ENCODE data around the gene ESRP2.

Gene ESRP2

DNA sequence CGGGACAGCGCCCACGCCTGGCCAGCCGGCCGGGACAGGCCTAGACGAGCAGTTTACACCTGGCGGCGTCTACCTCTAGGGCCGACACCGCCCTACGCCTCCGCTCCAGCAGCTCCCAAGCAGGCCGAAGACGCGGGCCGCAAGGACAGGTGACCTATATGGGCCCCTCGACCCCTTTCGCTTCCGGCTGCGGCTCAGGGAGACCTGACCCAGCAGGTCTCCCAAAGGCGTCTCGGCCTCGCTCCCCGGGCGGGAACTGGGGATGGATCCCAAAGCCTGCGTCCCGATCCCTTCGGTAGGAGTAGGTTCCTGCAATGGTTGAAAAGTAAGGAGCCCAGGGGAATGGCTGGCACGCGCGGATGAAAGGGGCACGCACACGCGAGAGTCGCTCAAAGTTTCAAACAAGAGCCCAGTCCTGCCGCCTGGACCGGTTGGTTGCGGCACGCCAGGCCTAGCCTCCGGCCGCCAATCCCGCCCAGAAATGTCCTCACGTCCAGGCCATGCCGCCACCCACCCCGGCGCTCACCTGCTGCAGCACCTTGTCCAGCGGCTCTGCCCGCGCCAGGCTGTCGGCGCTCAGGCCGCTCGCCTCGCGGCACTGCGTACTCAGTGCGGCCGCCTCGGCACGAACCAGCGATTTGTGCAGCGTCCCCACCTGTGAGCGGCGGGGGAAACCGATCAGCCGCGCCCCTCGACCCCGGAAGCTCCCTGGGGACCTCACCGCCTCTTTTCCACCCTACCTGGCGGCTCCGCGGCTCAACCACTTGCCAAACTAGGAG lies 630 bp downstream of the ESRP2 start:
- Histone ChIP-seq H3K4me2 (ENCODE audit: low read depth, low read length) (no peak overlapping the region), H4K20me1 (ENCODE audit: insufficient read depth, low read length) (no peaks in the 10 kb centered on the region), H3K27me3 (replicated peaks; ENCODE audit: insufficient read depth, low read length) (no peaks in the 10 kb centered on the region), H3K9me3 (replicated peaks; ENCODE audit: insufficient read depth, low read length) (no peaks in the 10 kb centered on the region), H3K9me2 (replicated peaks; ENCODE audit: insufficient read depth, low read length) (no peaks in the 10 kb centered on the region), H3K79me2 (ENCODE audit: low read length) (no peaks in the 10 kb centered on the region), H2AFZ (ENCODE audit: low read length) (no peak overlapping the region), H3K36me3 (replicated peaks; ENCODE audit: insufficient read depth, low read length) (no peaks in the 10 kb centered on the region), H3K4me1 (ENCODE audit: low read length) (peaks cover 17% of the 10 kb centered on the region), H3K27ac (ENCODE audit: low read length) (no peak overlapping the region), H3K4me3 (ENCODE audit: low read length) (no peak overlapping the region), H3F3A (ENCODE audit: insufficient read depth, low read length) (peaks cover 9% of the 10 kb centered on the region), H3K9ac (ENCODE audit: low read length) (no peak overlapping the region)
- DNase-seq = no peak
- TF ChIP-seq, protein P1, sequence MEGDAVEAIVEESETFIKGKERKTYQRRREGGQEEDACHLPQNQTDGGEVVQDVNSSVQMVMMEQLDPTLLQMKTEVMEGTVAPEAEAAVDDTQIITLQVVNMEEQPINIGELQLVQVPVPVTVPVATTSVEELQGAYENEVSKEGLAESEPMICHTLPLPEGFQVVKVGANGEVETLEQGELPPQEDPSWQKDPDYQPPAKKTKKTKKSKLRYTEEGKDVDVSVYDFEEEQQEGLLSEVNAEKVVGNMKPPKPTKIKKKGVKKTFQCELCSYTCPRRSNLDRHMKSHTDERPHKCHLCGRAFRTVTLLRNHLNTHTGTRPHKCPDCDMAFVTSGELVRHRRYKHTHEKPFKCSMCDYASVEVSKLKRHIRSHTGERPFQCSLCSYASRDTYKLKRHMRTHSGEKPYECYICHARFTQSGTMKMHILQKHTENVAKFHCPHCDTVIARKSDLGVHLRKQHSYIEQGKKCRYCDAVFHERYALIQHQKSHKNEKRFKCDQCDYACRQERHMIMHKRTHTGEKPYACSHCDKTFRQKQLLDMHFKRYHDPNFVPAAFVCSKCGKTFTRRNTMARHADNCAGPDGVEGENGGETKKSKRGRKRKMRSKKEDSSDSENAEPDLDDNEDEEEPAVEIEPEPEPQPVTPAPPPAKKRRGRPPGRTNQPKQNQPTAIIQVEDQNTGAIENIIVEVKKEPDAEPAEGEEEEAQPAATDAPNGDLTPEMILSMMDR (IDR thresholded peaks at IDR 0.05; ENCODE audit: low read length) = no peak
- no peak for TF ChIP-seq EZH2phosphoT487 (IDR thresholded peaks at IDR 0.05; ENCODE audit: low read length)
- TF ChIP-seq EZH2 (optimal IDR thresholded peaks at IDR 0.05; ENCODE audit: low read depth, low read length) = no peak

DNA sequence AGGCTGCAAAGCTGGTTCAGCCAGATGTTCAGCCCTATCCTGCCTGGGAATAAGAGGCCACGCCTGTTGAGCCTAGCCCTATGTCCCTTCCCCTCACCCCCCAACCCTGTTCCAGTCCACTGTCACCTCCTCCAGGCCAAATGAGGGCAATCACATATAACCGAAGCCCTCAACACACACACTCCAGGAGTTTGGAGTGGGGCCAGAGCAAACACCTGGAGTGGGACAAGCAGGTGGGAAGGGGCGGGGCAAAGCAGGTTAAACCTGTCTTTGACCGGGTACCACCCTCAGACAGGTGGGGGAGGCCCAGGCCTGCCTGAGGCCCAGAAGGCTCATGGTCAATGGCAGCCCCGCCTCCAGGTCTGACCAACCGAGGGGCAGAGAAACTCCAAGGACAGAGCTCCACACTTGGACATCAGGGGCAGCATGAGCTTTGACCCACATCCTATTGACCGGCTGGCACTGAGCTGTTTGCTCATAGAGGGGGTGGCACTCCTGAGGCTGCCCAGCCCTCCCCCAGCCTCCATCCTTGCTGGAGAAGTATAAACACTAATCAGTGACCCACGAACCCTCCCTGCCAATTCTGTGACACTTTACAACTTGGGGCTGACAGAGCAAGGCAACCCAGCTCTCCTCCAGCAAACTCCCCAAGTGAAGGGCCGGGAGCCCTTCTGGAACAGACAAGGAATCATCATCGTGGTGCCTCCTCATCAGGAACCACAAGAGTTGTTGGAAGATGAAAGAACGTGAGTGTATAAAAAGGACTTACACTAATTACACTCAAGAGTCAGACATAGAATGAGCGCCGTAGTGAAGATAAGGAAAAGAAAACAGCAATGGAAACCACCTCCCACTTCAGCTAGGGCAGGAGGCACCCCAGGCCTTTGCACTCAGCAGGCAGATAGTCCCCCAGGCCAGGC lies 1.5 kb downstream of the ESRP2 start:
- no peaks in the 10 kb centered on the region for H4K20me1 ChIP-seq (ENCODE audit: insufficient read depth, low read length)
- no peaks in the 10 kb centered on the region for H3K36me3 ChIP-seq (replicated peaks; ENCODE audit: insufficient read depth, low read length)
- peaks cover 12% of the 10 kb centered on the region for H3K4me1 ChIP-seq (ENCODE audit: low read length)
- no peaks in the 10 kb centered on the region for H3K9me3 ChIP-seq (replicated peaks; ENCODE audit: insufficient read depth, low read length)
- H3K4me2 ChIP-seq (ENCODE audit: low read depth, low read length) = no peak overlapping the region
- H3K9ac ChIP-seq (ENCODE audit: low read length) = no peak overlapping the region
- no peaks in the 10 kb centered on the region for H3K9me2 ChIP-seq (replicated peaks; ENCODE audit: insufficient read depth, low read length)
- H3K4me3 ChIP-seq (ENCODE audit: low read length) = no peak overlapping the region
- DNase-seq = no peak
- H3K27me3 ChIP-seq (replicated peaks; ENCODE audit: insufficient read depth, low read length) = no peaks in the 10 kb centered on the region
- H3K27ac ChIP-seq (ENCODE audit: low read length) = no peak overlapping the region
- no peak overlapping the region for H2AFZ ChIP-seq (ENCODE audit: low read length)
- H3F3A ChIP-seq (ENCODE audit: insufficient read depth, low read length) = peaks cover 9% of the 10 kb centered on the region
- no peaks in the 10 kb centered on the region for H3K79me2 ChIP-seq (ENCODE audit: low read length)
- TF ChIP-seq EZH2 (optimal IDR thresholded peaks at IDR 0.05; ENCODE audit: low read depth, low read length) (no peak), EZH2phosphoT487 (IDR thresholded peaks at IDR 0.05; ENCODE audit: low read length) (no peak)
- TF ChIP-seq, protein P1 (IDR thresholded peaks at IDR 0.05; ENCODE audit: low read length) = no peak

DNA sequence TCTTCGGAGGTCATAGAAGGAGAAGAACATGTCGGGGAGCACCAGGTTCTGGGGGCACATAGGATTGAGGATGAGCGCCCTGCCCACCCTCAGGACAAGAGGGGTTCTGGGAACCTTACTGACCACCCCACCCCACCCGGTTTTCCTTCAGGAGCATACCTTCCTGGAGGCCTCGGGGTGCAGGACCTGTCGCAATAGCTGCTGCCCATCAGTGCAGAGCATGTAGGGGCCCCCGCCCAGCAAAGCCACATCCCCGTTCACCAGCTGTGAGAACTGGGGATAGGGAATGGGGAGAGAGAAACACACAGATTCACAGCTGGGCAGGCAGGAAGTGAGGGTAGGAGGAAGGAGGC lies 2.1 kb downstream of the ESRP2 start:
- Histone ChIP-seq H3F3A (ENCODE audit: insufficient read depth, low read length) (peaks cover 9% of the 10 kb centered on the region), H3K79me2 (ENCODE audit: low read length) (no peaks in the 10 kb centered on the region), H4K20me1 (ENCODE audit: insufficient read depth, low read length) (no peaks in the 10 kb centered on the region), H3K9ac (ENCODE audit: low read length) (no peak overlapping the region), H3K4me1 (ENCODE audit: low read length) (peaks cover 12% of the 10 kb centered on the region), H3K27ac (ENCODE audit: low read length) (no peak overlapping the region), H3K9me2 (replicated peaks; ENCODE audit: insufficient read depth, low read length) (no peaks in the 10 kb centered on the region), H2AFZ (ENCODE audit: low read length) (no peak overlapping the region), H3K27me3 (replicated peaks; ENCODE audit: insufficient read depth, low read length) (no peaks in the 10 kb centered on the region), H3K9me3 (replicated peaks; ENCODE audit: insufficient read depth, low read length) (no peaks in the 10 kb centered on the region), H3K4me2 (ENCODE audit: low read depth, low read length) (no peak overlapping the region), H3K36me3 (replicated peaks; ENCODE audit: insufficient read depth, low read length) (no peaks in the 10 kb centered on the region), H3K4me3 (ENCODE audit: low read length) (no peak overlapping the region)
- no peak for DNase-seq
- TF ChIP-seq EZH2 (optimal IDR thresholded peaks at IDR 0.05; ENCODE audit: low read depth, low read length) = no peak
- TF ChIP-seq EZH2phosphoT487 (IDR thresholded peaks at IDR 0.05; ENCODE audit: low read length) = no peak
- TF ChIP-seq, protein P1 (IDR thresholded peaks at IDR 0.05; ENCODE audit: low read length) = no peak

Measured in MM.1S (cell line).